NK-92 treated with Interleukin-12 subunit alpha and Interleukin-12 subunit beta, amount 100 ng/mL, for 24 hours (cell line): Measurements from ENCODE around the gene SF3A1.

Experiments used
- DNase-seq: peaks from one replicate; lab custom pipeline; 2025; lab: John Stamatoyannopoulos, UW

Gene SF3A1

DNA sequence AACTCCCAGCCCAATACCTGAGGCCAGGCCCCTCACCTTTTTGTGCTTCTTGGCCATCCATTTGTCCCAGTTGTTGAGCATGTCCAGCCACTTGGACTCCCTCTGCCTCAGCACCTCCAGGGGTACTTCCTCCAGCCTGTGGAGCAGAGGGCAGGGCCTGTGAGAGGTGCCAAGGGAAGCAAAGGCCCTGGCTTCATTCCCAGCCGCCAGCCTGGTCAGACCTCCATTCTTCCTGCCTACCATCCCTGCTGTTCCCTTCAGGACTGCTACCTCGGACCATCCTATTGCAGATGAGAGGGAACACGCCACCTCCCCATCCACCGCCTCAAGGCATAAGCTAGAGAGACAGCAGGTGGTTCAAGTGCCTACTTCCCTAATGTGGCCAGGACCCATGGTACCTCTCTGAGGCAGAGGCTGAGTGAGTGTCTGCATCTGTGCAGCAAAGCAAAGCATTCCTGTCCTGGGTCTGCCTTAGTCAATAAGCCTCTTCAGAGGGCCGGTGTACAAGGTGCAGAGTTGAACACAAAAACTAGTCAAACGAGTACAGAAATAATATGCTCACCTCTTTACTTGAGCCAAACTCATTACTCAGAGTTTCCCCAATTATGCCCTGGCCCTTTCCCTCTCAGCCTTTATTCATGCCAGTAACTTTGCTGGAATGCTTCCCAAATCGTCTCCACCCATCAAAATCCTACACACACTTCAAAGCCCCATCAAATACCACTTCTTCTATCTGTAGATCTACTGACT lies 52.0 kb downstream of the SF3A1 start:
- no peak for DNase-seq

DNA sequence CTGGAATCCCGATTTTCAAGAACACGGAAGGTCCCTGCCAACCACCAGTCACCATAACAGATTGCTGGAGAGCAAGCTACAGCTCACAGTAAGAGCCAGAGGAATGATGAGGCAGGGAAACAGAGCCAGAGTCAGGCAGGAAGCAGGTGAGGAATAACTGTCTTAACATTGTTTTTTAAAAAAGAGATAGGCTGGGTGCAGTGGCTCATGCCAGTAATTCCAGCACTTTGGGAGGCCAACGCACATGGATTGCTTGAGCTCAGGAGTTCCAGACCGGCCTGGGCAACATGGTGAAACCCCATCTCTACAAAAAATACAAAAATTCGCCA lies 53.9 kb downstream of the SF3A1 start:
- no peak for DNase-seq

DNA sequence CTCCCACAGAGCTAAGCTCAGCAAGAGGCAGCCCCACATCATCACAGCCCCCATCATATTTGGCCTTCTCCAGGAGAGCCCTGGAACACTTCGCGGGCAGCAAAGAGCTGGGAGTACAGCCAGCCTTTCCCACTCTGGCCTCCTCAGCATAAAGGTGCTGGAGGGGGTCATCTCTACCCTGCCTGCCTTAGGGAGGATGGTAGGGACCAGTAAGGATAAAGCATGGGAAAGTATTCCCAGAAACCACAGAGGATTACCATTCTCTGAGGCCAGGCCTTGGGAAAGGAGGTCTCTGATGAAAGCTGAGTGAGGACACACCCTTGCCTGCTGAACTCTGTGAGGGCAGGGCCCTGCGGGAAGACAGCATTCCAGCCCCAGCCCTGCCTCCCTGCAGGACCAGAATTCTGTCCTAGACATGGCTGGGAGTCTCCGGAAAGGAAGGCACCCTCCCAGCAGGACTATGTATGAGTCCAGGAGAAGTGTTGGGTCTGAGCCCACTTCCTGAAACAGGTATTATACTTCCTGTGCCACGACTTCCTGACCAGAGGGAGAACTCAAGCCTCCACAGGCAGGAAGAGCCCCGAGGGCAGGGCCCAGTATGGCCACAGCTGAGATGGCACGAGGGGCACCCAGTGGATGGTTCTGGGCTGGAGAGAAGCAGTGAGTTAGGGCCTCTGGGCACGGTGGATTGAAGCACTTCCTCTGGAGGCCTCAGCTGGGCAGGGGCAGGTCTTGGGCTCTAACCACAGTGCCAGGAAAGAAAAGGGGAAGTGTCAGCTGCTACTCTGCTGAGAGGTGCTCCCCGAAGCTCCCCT lies 54.5 kb downstream of the SF3A1 start:
- DNase-seq: no peak

DNA sequence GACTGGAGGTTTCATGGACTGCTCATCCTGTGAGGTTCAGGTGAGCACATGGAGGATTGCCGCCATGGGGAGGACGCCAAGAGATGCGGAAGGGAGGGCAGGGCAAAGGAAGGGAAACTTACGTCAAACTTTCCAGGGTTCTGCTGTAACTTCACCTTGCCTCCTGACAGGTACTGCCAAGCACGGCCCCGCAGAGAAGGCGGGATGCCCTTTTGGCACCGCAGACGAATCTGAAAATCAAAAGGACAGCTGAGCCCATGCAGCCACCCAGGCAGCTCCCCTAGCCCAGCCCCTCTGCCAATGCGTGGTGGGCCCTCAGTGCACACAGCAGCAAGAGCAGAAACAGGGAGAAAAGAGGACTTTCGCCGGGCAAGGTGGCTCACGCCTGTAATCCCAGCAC lies 57.4 kb downstream of the SF3A1 start:
- no peak for DNase-seq

GRCh38 chr22:30297991-30298701 lies 58.5 kb downstream of the SF3A1 start:
- DNase-seq: no peak

- no peak for DNase-seq
These were observed 59.3 kb downstream of the SF3A1 start for GRCh38 chr22:30297276-30297990.

GRCh38 chr22:30296833-30297232 lies 59.9 kb downstream of the SF3A1 start:
- DNase-seq: no peak

GRCh38 chr22:30296324-30296723 lies 60.4 kb downstream of the SF3A1 start:
- DNase-seq: no peak

GRCh38 chr22:30295576-30295975 lies 61.1 kb downstream of the SF3A1 start:
- no peak for DNase-seq

DNA sequence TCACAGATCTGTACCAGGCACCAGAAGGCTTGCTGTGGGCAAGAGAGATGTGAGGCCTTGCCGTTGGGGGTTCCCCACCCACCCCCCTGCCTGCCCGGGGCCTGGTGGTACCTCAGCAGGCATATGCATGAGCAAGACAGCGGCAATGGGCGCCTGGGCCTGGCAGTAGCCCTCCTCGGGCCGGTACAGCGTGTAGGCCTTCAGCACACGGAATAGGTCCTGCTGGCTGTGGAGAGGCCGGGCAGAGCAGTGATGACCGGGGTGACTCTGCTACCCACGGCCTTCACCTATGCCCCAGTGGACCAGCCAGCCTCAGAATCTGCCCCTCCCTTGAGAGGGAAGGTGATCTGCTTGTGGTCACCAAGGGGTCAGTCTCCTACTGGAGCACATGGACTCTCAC lies 61.9 kb downstream of the SF3A1 start:
- DNase-seq: no peak

GRCh38 chr22:30294066-30294465 lies 62.6 kb downstream of the SF3A1 start:
- no peak for DNase-seq

GRCh38 chr22:30293026-30293425 lies 63.7 kb downstream of the SF3A1 start:
- DNase-seq: no peak

DNA sequence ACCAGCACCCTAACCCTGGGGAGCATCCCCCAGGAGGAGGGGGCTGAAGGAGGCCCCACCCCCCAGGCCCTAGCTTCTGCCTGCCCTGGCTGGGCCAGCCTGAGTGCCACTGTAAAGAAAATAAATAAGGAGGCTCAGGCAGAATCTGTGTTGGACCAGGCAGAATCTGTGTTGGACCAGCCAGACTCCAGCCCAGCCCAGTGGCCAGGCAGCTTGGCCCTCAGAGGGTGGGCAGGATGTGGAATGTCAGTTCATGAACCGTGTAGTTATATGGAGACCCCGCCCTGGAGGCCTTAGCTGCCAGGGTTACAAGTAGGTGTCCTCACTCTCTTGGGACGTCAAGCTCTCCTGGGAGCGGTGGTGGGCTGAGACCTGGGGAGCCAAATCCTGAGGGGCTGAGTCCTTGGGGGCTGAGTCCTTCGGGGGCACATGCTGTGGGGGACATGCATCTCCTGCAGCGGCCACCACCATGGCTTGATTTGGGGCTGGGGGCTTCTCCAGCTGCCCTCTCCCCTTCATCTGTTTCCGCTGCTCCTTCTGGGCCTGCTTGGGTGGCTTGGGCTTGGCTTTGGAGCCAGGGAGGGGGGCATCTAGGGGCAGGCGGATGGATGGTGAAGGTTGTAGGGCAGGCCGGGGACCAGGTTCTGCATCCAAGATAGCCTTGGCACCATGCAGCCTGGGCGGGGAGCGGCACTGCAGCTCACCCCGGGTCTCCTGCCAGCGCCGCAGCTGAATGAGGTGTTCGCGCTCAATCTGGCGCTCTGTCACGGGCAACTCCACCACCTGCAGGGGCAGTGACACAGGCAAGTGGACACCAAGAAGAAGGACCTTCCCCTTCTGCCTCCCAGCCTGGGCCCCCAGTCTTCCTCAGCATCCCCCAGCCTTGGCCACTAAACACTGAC lies 64.4 kb downstream of the SF3A1 start:
- DNase-seq: no peak

DNA sequence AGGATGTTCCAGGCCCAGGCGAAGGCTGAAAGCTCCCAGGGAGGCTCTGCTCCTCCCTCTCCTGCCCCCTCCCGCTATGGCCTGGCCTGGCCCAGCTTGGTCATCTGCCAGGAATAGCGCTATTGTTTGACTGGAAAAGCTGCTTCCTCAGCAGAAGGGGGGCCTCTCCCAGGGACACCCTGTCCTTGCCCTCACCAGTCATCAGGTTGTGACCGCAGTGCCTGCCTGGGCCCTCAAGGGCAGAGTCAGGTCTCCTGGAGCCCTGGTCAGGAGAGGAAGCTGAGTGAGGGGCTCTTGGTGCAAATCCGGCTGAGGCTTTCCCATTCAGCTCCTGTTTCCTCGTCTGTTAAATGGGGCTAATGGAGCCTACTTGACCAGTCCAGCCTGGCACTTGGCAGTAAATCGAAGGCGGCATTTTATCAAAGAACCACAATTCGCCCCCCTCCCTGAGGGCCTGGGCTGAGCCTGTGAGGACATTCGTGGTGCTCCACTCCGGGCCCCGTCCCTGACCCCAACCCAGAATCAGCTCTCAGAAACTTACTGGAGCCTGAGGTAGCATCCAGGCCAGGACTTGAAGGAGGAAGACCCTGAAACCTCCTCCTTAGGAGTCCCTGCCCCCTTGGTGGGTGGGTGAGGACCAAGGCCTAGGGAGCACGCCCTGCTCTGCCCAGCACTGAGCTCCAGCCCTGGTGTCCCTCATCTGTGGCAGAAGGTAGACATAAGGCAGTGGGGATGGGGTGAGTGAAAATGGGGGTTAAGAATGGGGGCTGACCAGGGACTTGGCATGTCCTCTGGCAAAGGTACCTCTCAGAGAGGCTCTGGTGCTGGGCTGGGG lies 65.4 kb downstream of the SF3A1 start:
- no peak for DNase-seq

DNA sequence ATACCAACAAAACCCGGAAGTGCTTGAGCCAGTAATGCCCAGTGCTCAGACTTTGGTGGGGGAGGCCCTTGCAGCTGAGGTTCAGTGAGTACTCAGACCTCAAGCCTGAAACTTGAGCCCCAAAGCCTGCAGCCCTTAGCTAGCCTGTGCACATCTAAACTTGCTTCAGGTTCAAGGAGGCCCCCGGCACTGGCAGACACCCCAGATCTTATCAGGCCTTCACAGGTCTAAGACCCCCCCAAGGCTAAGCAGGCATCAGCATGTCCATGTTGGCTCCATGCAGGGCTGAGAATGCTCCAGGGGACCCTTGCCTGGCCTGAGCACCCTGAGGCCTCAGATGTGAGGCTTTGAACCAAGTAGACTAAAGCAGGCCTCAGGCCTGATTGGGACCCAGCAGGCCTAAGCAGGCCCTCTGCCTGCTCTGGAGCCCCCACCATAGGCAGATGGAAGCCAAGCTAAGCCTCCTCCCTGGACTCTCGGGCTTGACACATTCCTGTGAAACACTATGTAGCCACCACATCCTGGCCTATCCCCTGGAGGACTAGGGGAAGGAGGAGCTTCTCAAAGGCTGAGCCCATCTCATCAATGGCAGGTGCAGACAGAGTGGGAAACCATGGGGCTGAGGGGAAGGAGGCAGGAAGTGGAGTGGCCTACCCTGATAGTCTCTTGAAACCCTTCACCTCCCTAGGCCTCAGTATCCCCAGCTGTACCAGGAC lies 66.2 kb downstream of the SF3A1 start:
- no peak for DNase-seq

GRCh38 chr22:30289980-30290313 lies 66.7 kb downstream of the SF3A1 start:
- DNase-seq: no peak

DNA sequence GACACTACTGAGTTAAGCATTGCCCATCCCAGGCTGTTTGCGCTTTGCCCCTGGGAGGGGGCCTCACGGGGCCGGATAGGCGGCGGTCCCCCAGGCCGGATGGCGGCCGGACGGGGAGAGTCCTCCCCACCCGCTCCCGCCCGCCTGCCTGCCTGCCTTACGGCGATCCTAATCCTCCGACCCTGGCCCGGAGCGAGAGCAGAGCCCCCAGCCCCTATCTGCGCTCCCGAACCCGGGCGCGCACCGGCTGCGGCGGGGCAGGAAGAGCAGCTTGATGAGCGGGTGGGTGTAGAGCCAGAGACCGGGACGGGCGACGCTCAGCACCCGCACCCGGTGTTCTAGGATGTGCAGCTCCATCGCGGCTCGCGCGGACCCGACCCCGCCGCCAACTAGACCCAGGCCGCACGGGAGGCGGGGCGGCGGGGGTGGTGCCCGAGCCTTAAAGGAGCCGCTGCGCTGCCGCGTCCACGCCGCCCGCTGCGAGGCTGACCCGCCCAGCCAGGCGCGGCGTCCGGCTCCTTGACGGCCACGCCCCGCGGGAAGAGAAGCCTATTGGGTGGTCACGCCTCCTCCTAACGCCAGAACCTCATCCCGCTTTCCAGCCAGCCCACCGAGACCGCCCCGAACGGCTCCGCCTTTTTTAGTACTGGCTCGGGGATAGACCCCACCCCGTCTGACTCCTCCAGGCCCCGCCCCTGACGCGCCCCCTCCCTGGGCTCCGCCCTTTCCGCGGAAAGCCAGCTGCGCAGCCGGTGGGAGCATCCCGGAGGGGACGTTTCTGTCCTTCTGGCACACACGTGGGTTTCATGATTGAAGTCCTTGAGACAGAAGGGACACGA lies 67.3 kb downstream of the SF3A1 start, which contains the start of gene CASTOR1:
Gene CASTOR1, minus strand, starts transcription at position 365 of the 839 bp plus-strand sequence. Its CDS starts 8 bp downstream, at position 357.
- peak; percentile 4 for DNase-seq

DNA sequence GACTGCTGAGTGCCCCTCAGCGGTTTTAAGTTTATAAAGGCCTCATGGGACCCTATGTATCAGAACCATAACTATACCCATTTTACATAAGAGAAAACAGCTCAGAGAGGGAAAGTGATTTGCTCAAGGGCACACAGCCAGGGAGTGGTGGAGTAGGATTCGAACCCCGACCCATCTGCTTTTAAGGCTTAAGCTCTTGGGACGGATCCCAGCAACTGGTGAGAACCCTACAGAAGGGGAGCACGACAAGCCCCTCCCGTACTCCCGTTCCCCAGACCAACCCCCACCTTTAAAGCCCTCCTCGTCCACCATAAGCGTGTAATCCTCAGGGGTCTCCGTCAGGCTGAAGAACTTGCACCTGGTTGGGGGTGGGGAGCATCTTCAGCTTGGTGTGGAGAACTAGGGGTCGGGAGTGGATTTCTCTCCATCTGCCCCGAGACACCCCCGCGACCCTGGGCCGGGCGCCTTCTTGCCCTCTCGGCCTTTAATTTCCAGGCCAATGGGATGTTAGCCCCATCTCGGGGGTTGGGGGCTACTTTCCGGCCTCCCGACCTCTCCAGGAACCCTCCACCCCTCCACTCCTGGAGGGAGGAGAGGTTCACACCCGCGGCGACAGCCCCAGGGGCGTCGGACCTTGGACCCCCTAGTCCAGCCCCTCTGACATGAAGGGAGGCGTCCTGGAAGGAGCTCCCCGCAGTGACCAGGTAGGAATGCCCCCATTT lies 68.1 kb downstream of the SF3A1 start:
- no peak for DNase-seq
